Glomerular endothelial cell (primary cell): Measurements from ENCODE around the gene MCF2. TPM values are rescaled to one million over a fixed set of nuclear protein-coding genes. Genes with fewer than 3 reads are reported as not detected.
"Not testable (repeated sequence)": the region's sequence is repeated elsewhere in the genome, so short reads cannot be mapped to it uniquely, and the experiment has no call there.

Experiments
- DNase-seq: peaks from one replicate; pipeline ENCODE4 v3.0.0-alpha.2; 2011; ENCODE audit warnings: low read depth, low spot score; ENCODE audit errors: extremely low read depth
- total RNA-seq: library from RNA; depleted of rRNA; stranded (reverse); fragments of >200 nt; gene quantifications from 2 replicates; pipeline ENCODE4 v1.2.3, GENCODE V29; 2015

Gene MCF2
- total RNA-seq = 0.12 TPM in 1 of 2 replicates, not detected in the other

- no peak for DNase-seq
Observed at GRCh38 chrX:139708067-139708466, at the start of gene MCF2. Gene MCF2 (minus strand): TSS chrX:139708167. CDS start chrX:139651744, 56,423 bp downstream.

- no peak for DNase-seq
Observed at GRCh38 chrX:139751053-139751452, 43.1 kb upstream of the MCF2 start.

- DNase-seq = no peak
Observed at GRCh38 chrX:139750390-139750789, 42.4 kb upstream of the MCF2 start.

- no peak for DNase-seq
Observed at GRCh38 chrX:139739138-139739537, 31.2 kb upstream of the MCF2 start.

- DNase-seq = no peak
Observed at GRCh38 chrX:139738581-139738980, 30.6 kb upstream of the MCF2 start.

- DNase-seq = no peak
Observed at GRCh38 chrX:139736151-139736550, 28.2 kb upstream of the MCF2 start.

GRCh38 chrX:139734996-139735395, 27.0 kb upstream of the MCF2 start:
- DNase-seq = no peak

GRCh38 chrX:139725720-139726119, 17.8 kb upstream of the MCF2 start:
- no peak for DNase-seq

- no peak for DNase-seq
Observed at GRCh38 chrX:139724626-139725025, 16.7 kb upstream of the MCF2 start.

GRCh38 chrX:139720979-139721378, 13.0 kb upstream of the MCF2 start:
- no peak for DNase-seq

- no peak for DNase-seq
Observed at GRCh38 chrX:139720136-139720535, 12.2 kb upstream of the MCF2 start.

GRCh38 chrX:139702658-139703057, 5.3 kb downstream of the MCF2 start:
- DNase-seq = no peak

- no peak for DNase-seq
Observed at GRCh38 chrX:139692908-139693307, 15.1 kb downstream of the MCF2 start.

GRCh38 chrX:139692506-139692849, 15.5 kb downstream of the MCF2 start:
- DNase-seq = no peak

- DNase-seq = no peak
Observed at GRCh38 chrX:139691843-139692505, 16.0 kb downstream of the MCF2 start.

- no peak for DNase-seq
Observed at GRCh38 chrX:139691493-139691842, 16.5 kb downstream of the MCF2 start.

- not testable (repeated sequence) for DNase-seq
Observed at GRCh38 chrX:139685175-139685574, 22.8 kb downstream of the MCF2 start.

- no peak for DNase-seq
Observed at GRCh38 chrX:139680356-139680755, 27.6 kb downstream of the MCF2 start.

- no peak for DNase-seq
Observed at GRCh38 chrX:139647597-139647996, 60.4 kb downstream of the MCF2 start.

- DNase-seq = no peak
Observed at GRCh38 chrX:139642241-139642927, 65.6 kb downstream of the MCF2 start.

- DNase-seq = no peak
Observed at GRCh38 chrX:139640259-139640658, 67.7 kb downstream of the MCF2 start.

GRCh38 chrX:139639253-139639652, 68.7 kb downstream of the MCF2 start:
- no peak for DNase-seq

- no peak for DNase-seq
Observed at GRCh38 chrX:139600105-139600504, 107.9 kb downstream of the MCF2 start.
